ENCODE data around the gene PSD4.
A peak's percentile ranks its signal among the peaks of the same experiment; 100 is the strongest.

Gene PSD4

GRCh38 chr2:113173542-113174375, at the start of gene PSD4:
Gene PSD4 (plus strand): TSS chr2:113173971. CDS start chr2:113182457, 8,486 bp downstream.
- DNase-seq: peak; percentile 73 to 77

- no peak for DNase-seq
Measured at GRCh38 chr2:113124181-113124961, 49.4 kb upstream of the PSD4 start.

GRCh38 chr2:113124984-113125855, 48.6 kb upstream of the PSD4 start:
- DNase-seq: no peak

GRCh38 chr2:113126845-113127645, 46.7 kb upstream of the PSD4 start, which contains the start of gene IL1RN:
Gene IL1RN (plus strand): TSS chr2:113127598. CDS start chr2:113127625, 27 bp downstream.
- no peak for DNase-seq

- DNase-seq: no peak
Measured at GRCh38 chr2:113127646-113128570, 45.9 kb upstream of the PSD4 start.

- DNase-seq: no peak
Measured at GRCh38 chr2:113129519-113130078, 44.2 kb upstream of the PSD4 start.

GRCh38 chr2:113131352-113132185, 42.2 kb upstream of the PSD4 start:
- DNase-seq: no peak

GRCh38 chr2:113132414-113133021, 41.3 kb upstream of the PSD4 start:
- no peak for DNase-seq

GRCh38 chr2:113133704-113134598, 39.8 kb upstream of the PSD4 start:
- no peak for DNase-seq

- no peak for DNase-seq
Measured at GRCh38 chr2:113134717-113135116, 39.1 kb upstream of the PSD4 start.

- DNase-seq: no peak
Measured at GRCh38 chr2:113135317-113135716, 38.5 kb upstream of the PSD4 start.

- DNase-seq: peak; percentile 8 to 19
Measured at GRCh38 chr2:113136828-113137775, 36.7 kb upstream of the PSD4 start.

- DNase-seq: no peak
Measured at GRCh38 chr2:113137827-113138226, 35.9 kb upstream of the PSD4 start.

GRCh38 chr2:113138428-113139322, 35.1 kb upstream of the PSD4 start:
- DNase-seq: peak; percentile 26

- DNase-seq: no peak
Measured at GRCh38 chr2:113141451-113141850, 32.3 kb upstream of the PSD4 start.

GRCh38 chr2:113142290-113142689, 31.5 kb upstream of the PSD4 start:
- DNase-seq: no peak

Measured in activated CD4-positive, alpha-beta T cell treated with anti-CD3 and anti-CD28 coated beads, Interleukin-2, amount 50 U/mL, for 4 hours (primary cell).